Neural cell (in vitro differentiated cells): ENCODE measurements around the gene KRTDAP. TPM values are rescaled to one million over a fixed set of nuclear protein-coding genes. Genes with fewer than 3 reads are reported as not detected.

ENCODE experiments used
- H2AFZ ChIP-seq: fragments of 200-600, 300-800 bp; sonication (generic), shearing (Covaris generic); 2 replicates; pipeline ENCODE4 v1.6.0; 2014; ENCODE audit warnings: low read depth, mild to moderate bottlenecking, antibody characterized with exemption, low read length, moderate library complexity
- H3F3A ChIP-seq: fragments of 200-600 bp; shearing (Covaris generic); 2 replicates; pipeline ENCODE4 v1.6.1; 2016; ENCODE audit warnings: mild to moderate bottlenecking, moderate library complexity, mixed read lengths, antibody characterized with exemption, low read length; ENCODE audit not compliant: insufficient read depth, poor library complexity, severe bottlenecking
- H3K27ac ChIP-seq: fragments of 200-600, 300-800 bp; sonication (generic), shearing (Covaris generic); 2 replicates; pipeline ENCODE4 v1.5.1; 2014; ENCODE audit warnings: mild to moderate bottlenecking, low read length, moderate library complexity
- H3K27me3 ChIP-seq: fragments of 300-800, 200-600 bp; sonication (generic), shearing (Covaris generic); 2 replicates; pipeline ENCODE4 v1.6.0; 2014; ENCODE audit warnings: mild to moderate bottlenecking, low read depth, low read length, moderate library complexity; ENCODE audit not compliant: insufficient read depth
- H3K36me3 ChIP-seq: fragments of 300-800, 200-600 bp; sonication (generic), shearing (Covaris generic); 2 replicates; pipeline ENCODE4 v1.5.1; 2014; ENCODE audit warnings: mild to moderate bottlenecking, antibody characterized with exemption, low read length, moderate library complexity; ENCODE audit not compliant: insufficient read depth
- H3K4me2 ChIP-seq: fragments of 300-800, 200-600 bp; sonication (generic), shearing (Covaris generic); 2 replicates; pipeline ENCODE4 v1.6.0; 2014; ENCODE audit warnings: mild to moderate bottlenecking, low read length
- H3K4me3 ChIP-seq: fragments of 300-800, 200-600 bp; sonication (generic), shearing (Covaris generic); 2 replicates; pipeline ENCODE4 v1.5.1; 2014; ENCODE audit warnings: mild to moderate bottlenecking, low read length, moderate library complexity
- H3K79me2 ChIP-seq: fragments of 200-600 bp; shearing (Covaris generic); replicated peaks from 2 replicates; pipeline ENCODE4 v1.6.0; 2014; ENCODE audit warnings: mild to moderate bottlenecking, low read length, moderate library complexity; ENCODE audit not compliant: insufficient read depth
- H3K9ac ChIP-seq: fragments of 300-800, 200-600 bp; sonication (generic), shearing (Covaris generic); 2 replicates; pipeline ENCODE4 v1.6.1; 2016; ENCODE audit warnings: mild to moderate bottlenecking, low read length, mixed read lengths
- H3K9me2 ChIP-seq: fragments of 200-600 bp; shearing (Covaris generic); 2 replicates; pipeline ENCODE4 v1.6.1; 2016; ENCODE audit warnings: mild to moderate bottlenecking, low read length, mixed read lengths; ENCODE audit not compliant: insufficient read depth
- H3K9me3 ChIP-seq: fragments of 200-600, 300-800 bp; sonication (generic), shearing (Covaris generic); 2 replicates; pipeline ENCODE4 v1.6.1; 2016; ENCODE audit warnings: mild to moderate bottlenecking, mixed run types, low read length, moderate library complexity, mixed read lengths
- H4K20me1 ChIP-seq: fragments of 200-600 bp; shearing (Covaris generic); 2 replicates; pipeline ENCODE4 v1.6.1; 2016; ENCODE audit warnings: mild to moderate bottlenecking, mixed run types; ENCODE audit not compliant: insufficient read depth
- CTCF ChIP-seq: fragments of 450-650 bp; IDR thresholded peaks from 2 replicates; pipeline ENCODE4 v1.5.1; 2014; ENCODE audit warnings: antibody characterized with exemption, mild to moderate bottlenecking, moderate library complexity; ENCODE audit not compliant: poor library complexity, severe bottlenecking
- EP300 ChIP-seq: fragments of 450-650 bp; conservative IDR thresholded peaks from 2 replicates; pipeline ENCODE4 v1.6.1; 2014; ENCODE audit warnings: antibody characterized with exemption, mild to moderate bottlenecking, moderate library complexity; ENCODE audit not compliant: poor library complexity, severe bottlenecking
- EZH2 ChIP-seq: fragments of 200-600, 300-800 bp; shearing (Covaris generic), sonication (generic); IDR thresholded peaks from 2 replicates; pipeline ENCODE4 v1.6.1; 2014; ENCODE audit warnings: antibody characterized with exemption, low read length, borderline replicate concordance, mild to moderate bottlenecking; ENCODE audit not compliant: insufficient read depth, poor library complexity, severe bottlenecking
- MXI1 ChIP-seq: fragments of 450-650 bp; conservative IDR thresholded peaks from 2 replicates; pipeline ENCODE4 v1.6.1; 2014; ENCODE audit warnings: antibody characterized with exemption, mild to moderate bottlenecking; ENCODE audit not compliant: poor library complexity, severe bottlenecking
- POLR2AphosphoS5 ChIP-seq: IDR thresholded peaks from 2 replicates; pipeline ENCODE4 v1.6.1; 2012
- RAD21 ChIP-seq: fragments of 450-650 bp; conservative IDR thresholded peaks from 2 replicates; pipeline ENCODE4 v1.6.1; 2014; ENCODE audit warnings: antibody characterized with exemption, mild to moderate bottlenecking, moderate library complexity
- REST ChIP-seq: IDR thresholded peaks from 2 replicates; pipeline ENCODE4 v1.6.1; 2012; ENCODE audit warnings: borderline replicate concordance
- SMC3 ChIP-seq: fragments of 450-650 bp; conservative IDR thresholded peaks from 2 replicates; pipeline ENCODE4 v1.6.1; 2014; ENCODE audit warnings: antibody characterized with exemption, mild to moderate bottlenecking, moderate library complexity; ENCODE audit not compliant: poor library complexity
- TAF1 ChIP-seq: IDR thresholded peaks from 2 replicates; pipeline ENCODE4 v1.6.1; 2012; ENCODE audit warnings: low read depth
- polyA plus RNA-seq: library from polyadenylated mRNA; depleted of rRNA; stranded (reverse); fragments of >200 nt; gene quantifications from 2 replicates; pipeline ENCODE4 v1.2.3, GENCODE V29; 2014

The KRTDAP gene
- polyA plus RNA-seq, 1 donor from 2014 or later: not detected

- H3K36me3 ChIP-seq: no peaks in the 10 kb centered on the region
- H4K20me1 ChIP-seq: no peaks in the 10 kb centered on the region
- no peaks in the 10 kb centered on the region for H3K27me3 ChIP-seq
- TF ChIP-seq EP300: no peak
- no peak for TF ChIP-seq RAD21
- no peak for TF ChIP-seq CTCF
- TF ChIP-seq POLR2AphosphoS5: no peak
- TF ChIP-seq TAF1: no peak
- no peak for TF ChIP-seq MXI1
- no peak for TF ChIP-seq SMC3
- no peak for TF ChIP-seq REST
- TF ChIP-seq EZH2: no peak
- no peak overlapping the region for H3K4me3 ChIP-seq
- H3K9ac ChIP-seq: no peak overlapping the region
- H2AFZ ChIP-seq: no peak overlapping the region
- H3K9me3 ChIP-seq: no peaks in the 10 kb centered on the region
- H3K4me2 ChIP-seq: no peak overlapping the region
- H3K27ac ChIP-seq: no peak overlapping the region
- H3F3A ChIP-seq: no peaks in the 10 kb centered on the region
- H3K9me2 ChIP-seq: no peaks in the 10 kb centered on the region
- H3K79me2 ChIP-seq: no peaks in the 10 kb centered on the region
Observed at GRCh38 chr19:35444735-35445134, 45.5 kb downstream of the KRTDAP start.

GRCh38 chr19:35442091-35442490 is 48.2 kb downstream of the KRTDAP start:
- Histone ChIP-seq H3K27ac (no peak overlapping the region), H3K79me2 (no peaks in the 10 kb centered on the region), H4K20me1 (no peaks in the 10 kb centered on the region), H3K36me3 (no peaks in the 10 kb centered on the region), H3K4me3 (no peak overlapping the region), H3K9me3 (no peaks in the 10 kb centered on the region), H3K27me3 (no peaks in the 10 kb centered on the region), H3K9ac (no peak overlapping the region), H2AFZ (no peak overlapping the region), H3K9me2 (no peaks in the 10 kb centered on the region), H3K4me2 (no peak overlapping the region), H3F3A (no peaks in the 10 kb centered on the region)
- TF ChIP-seq EZH2 (no peak), EP300 (no peak), TAF1 (no peak), POLR2AphosphoS5 (no peak), RAD21 (no peak), SMC3 (no peak), REST (no peak), MXI1 (no peak), CTCF (no peak)
